Ascending aorta (tissue), 2 donors: ENCODE data around the gene MANEAL. TPM values are rescaled to one million over a fixed set of nuclear protein-coding genes. Genes with fewer than 3 reads are reported as not detected.
A peak's percentile ranks its signal among the peaks of the same experiment; 100 is the strongest.
"Not testable (repeated sequence)": the region's sequence is repeated elsewhere in the genome, so short reads cannot be mapped to it uniquely, and the experiment has no call there.

Experiments
- DNase-seq, 2 donors: peaks; one replicate each; pipeline ENCODE4 v3.0.0-alpha.2; 2019; ENCODE audit warnings: low spot score in 2 of 2
- H3K27ac ChIP-seq, 2 donors: fragments of 200-600 bp; sonication (generic); one replicate each; pipeline ENCODE4 v1.5.1; 2016 to 2017; ENCODE audit warnings: mild to moderate bottlenecking in 1 of 2
- H3K27me3 ChIP-seq: fragments of 200-600 bp; sonication (generic); one replicate; pipeline ENCODE4 v1.5.1; 2017
- H3K36me3 ChIP-seq, 2 donors: fragments of 200-600 bp; sonication (generic); one replicate each; pipeline ENCODE4 v1.5.1; 2016
- H3K4me1 ChIP-seq, 2 donors: fragments of 200-600 bp; sonication (generic); one replicate each; pipeline ENCODE4 v1.5.1; 2016 to 2017; ENCODE audit warnings: mild to moderate bottlenecking in 1 of 2
- H3K4me3 ChIP-seq, 2 donors: fragments of 200-600 bp; sonication (generic); one replicate each; pipeline ENCODE4 v1.5.1; 2016 to 2017; ENCODE audit warnings: mild to moderate bottlenecking in 1 of 2
- H3K9me3 ChIP-seq, 2 donors: fragments of 200-600 bp; sonication (generic); one replicate each; pipeline ENCODE4 v1.5.1; 2016
- intact Hi-C: fragments of 100-400 bp; cut with DNase I; formaldehyde crosslinking; loops from one replicate; pipeline ENCODE4 v1.15.1; 2023
- total RNA-seq: library from RNA; depleted of rRNA; stranded (reverse); fragments of >200 nt; gene quantifications from one replicate; pipeline ENCODE4 v1.1.0, GENCODE V29; 2016
- TF ChIP-seq, protein P1 (sequence below), 3 experiments: fragments of 200-600 bp in 2 of 3; fragments of 450-650 bp in 1 of 3; sonication (generic) in 2 of 3; IDR thresholded peaks; one replicate each; pipeline ENCODE4 v1.5.1; 2016 to 2019; ENCODE audit warnings: antibody characterized with exemption in 3 of 3, mild to moderate bottlenecking in 1 of 3, moderate library complexity in 1 of 3

Gene MANEAL
- total RNA-seq, 1 donor from 2014 or later = 0.43 TPM

DNA sequence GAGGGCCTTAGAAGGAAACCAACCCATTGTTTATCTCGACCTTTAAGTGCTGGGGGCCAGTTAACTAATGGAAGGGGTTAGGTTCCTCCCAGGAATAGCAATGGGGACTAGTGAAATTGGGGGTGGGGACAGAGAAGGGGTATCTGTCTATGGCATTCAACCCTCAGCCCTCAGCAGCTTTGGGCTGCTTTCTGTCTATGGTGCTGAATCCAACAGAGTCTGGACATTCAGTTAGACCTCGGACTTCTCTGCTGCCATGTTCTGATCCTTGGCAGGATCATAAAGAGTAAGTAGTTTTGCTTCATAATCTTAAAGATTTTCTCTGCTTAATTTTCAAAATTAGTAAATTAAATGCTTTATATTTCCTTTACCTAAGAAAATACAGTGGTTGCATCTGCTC is 26.2 kb upstream of the MANEAL start:
- intact Hi-C loops = no loop called here
- no peaks in the 10 kb centered on the region for H3K4me1 ChIP-seq
- H3K4me3 ChIP-seq = no peak overlapping the region
- no peak for DNase-seq
- H3K36me3 ChIP-seq = no peaks in the 10 kb centered on the region
- H3K9me3 ChIP-seq = no peaks in the 10 kb centered on the region
- H3K27ac ChIP-seq = no peak overlapping the region
- peaks cover 15% of the 10 kb centered on the region for H3K27me3 ChIP-seq
- TF ChIP-seq, protein P1, sequence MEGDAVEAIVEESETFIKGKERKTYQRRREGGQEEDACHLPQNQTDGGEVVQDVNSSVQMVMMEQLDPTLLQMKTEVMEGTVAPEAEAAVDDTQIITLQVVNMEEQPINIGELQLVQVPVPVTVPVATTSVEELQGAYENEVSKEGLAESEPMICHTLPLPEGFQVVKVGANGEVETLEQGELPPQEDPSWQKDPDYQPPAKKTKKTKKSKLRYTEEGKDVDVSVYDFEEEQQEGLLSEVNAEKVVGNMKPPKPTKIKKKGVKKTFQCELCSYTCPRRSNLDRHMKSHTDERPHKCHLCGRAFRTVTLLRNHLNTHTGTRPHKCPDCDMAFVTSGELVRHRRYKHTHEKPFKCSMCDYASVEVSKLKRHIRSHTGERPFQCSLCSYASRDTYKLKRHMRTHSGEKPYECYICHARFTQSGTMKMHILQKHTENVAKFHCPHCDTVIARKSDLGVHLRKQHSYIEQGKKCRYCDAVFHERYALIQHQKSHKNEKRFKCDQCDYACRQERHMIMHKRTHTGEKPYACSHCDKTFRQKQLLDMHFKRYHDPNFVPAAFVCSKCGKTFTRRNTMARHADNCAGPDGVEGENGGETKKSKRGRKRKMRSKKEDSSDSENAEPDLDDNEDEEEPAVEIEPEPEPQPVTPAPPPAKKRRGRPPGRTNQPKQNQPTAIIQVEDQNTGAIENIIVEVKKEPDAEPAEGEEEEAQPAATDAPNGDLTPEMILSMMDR (IDR thresholded peaks at IDR 0.05) = no peak

DNA sequence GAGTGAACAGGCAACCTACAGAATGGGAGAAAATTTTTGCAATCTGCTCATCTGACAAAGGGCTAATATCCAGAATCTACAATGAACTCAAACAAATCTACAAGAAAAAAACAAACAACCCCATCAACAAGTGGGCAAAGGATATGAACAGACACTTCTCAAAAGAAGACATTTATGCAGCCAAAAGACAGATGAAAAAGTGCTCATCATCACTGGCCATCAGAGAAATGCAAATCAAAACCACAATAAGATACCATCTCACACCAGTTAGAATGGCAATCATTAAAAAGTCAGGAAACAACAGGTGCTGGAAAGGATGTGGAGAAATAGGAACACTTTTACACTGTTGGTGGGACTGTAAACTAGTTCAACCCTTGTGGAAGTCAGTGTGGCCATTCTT is 22.2 kb upstream of the MANEAL start:
- H3K4me3 ChIP-seq, H3K27ac ChIP-seq, H3K9me3 ChIP-seq, DNase-seq, H3K36me3 ChIP-seq, H3K27me3 ChIP-seq, intact Hi-C loops, H3K4me1 ChIP-seq: not testable (repeated sequence)

DNA sequence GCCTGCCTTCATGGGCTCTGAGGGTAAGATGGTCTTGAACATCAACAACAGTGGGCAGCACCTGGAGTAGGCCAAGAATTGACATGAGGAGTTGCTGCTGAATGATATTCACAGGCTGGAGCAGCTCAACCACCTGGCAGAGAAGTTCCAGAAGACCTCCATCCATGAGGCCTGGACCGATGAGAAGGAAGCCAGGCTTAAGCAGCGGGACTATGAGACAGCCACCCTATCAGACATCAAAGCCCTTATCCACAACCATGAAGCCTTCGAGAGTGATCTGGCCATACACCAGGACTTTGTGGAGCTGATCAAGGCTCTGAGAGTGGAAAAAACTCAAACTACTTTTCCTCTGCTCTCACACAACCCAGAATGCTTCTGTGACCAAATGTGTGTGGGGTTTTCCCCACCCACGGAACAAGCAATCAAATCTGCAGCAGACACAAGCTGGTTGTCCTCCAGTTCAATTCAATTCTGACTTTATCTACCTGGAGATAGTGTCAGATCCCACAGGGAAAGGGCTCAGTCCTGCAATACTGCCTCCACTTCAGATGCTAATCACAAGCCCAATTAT is 16.6 kb upstream of the MANEAL start:
- Histone ChIP-seq H3K27ac (no peak overlapping the region), H3K9me3 (no peaks in the 10 kb centered on the region), H3K27me3 (no peaks in the 10 kb centered on the region), H3K4me3 (no peak overlapping the region), H3K36me3 (no peaks in the 10 kb centered on the region), H3K4me1 (no peaks in the 10 kb centered on the region)
- peak in 1 of 2 donors; percentile 25 for DNase-seq
- intact Hi-C loops = no loop called here
- TF ChIP-seq, protein P1 (IDR thresholded peaks at IDR 0.05) = no peak

DNA sequence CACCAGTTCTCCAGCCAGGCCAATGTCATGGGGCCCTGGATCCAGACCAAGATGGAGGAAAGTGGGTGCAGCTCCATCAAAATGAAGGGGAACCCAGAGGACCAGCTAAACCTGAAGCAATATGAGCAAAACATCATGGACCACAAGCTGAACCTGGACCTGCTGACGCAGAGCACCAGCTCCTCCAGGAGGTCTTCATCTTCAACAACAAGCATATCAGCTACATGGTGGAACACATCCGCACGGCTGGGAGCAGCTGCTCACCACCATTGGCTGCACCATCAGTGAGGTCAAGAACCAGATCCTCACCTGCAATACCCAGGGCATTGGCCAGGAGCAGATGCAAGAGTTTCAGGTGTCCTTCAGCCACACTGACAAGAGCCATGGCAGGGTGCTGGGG is 15.0 kb upstream of the MANEAL start:
- Histone ChIP-seq H3K27ac (no peak overlapping the region), H3K27me3 (no peaks in the 10 kb centered on the region)

DNA sequence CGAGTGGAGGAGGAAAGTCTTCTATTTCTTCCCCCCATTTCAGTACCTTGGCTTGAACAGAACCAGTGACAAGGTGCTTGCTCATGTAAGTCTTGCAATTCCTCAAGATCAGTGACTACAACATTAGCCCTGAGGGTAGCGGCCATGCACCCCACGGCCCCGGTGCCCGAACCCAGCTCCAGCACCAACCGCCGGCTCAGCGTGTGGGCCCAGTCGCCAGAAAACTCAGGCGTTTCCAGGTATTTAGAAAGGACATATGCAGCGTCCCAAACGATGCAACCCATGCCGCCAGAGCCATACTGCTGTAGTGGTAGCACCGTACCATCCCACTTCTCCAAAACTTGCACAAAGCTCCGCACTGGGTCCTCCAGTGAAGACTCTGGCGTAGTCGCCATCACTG is 11.2 kb upstream of the MANEAL start:
- no peak for DNase-seq
- intact Hi-C loops = no loop called here
- H3K27me3 ChIP-seq = no peaks in the 10 kb centered on the region
- H3K36me3 ChIP-seq = no peaks in the 10 kb centered on the region
- TF ChIP-seq, protein P1 (IDR thresholded peaks at IDR 0.05) = no peak
- H3K4me3 ChIP-seq = no peak overlapping the region
- no peaks in the 10 kb centered on the region for H3K9me3 ChIP-seq
- H3K4me1 ChIP-seq = no peaks in the 10 kb centered on the region
- no peak overlapping the region for H3K27ac ChIP-seq

More for the DNA sequence above, 15.0 kb upstream of the MANEAL start:
- H3K4me3 ChIP-seq = no peak overlapping the region
- H3K4me1 ChIP-seq = no peaks in the 10 kb centered on the region
- DNase-seq = no peak
- no peaks in the 10 kb centered on the region for H3K36me3 ChIP-seq
- no peaks in the 10 kb centered on the region for H3K9me3 ChIP-seq
- TF ChIP-seq, protein P1 (IDR thresholded peaks at IDR 0.05) = no peak
- intact Hi-C loops = no loop called here

DNA sequence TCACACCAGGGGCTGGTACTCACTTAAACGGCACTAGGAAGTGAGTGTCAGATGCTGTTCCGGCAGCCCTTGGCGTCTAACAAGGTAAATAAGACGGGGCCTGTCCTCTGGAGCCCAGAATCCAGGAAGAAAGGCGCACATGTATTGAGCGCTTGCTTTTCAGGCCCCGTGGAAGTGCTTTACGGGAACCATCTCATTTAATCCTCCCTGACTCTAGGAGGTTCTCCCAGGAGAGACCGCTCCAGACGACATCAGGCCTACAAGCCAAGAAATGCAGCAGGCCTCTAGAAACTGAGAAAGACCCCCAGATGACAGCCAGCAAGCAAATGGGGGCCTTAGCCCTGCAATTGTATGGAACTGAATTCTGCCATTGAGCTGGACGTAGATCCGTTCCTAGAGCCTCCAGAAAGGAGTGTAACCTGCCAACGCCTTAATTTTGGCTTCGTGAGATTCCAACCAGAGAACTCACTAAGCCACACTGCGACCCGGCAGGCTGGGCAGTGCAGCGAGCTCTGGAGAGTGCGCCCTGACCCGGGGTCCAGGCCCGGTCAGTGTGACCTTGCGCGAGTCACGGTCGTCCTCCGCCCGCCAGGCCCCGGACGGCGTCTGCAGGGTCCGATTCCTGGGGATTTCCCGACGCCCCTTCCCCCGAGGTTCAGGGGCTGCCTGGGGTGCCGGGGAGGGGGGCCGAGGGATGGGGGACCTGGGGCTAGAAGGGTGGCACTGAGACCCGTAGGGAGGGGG is 532 bp upstream of the MANEAL start:
- no peak overlapping the region for H3K27ac ChIP-seq
- H3K36me3 ChIP-seq = no peaks in the 10 kb centered on the region
- no peak for DNase-seq
- H3K9me3 ChIP-seq = no peaks in the 10 kb centered on the region
- TF ChIP-seq, protein P1 (IDR thresholded peaks at IDR 0.05) = no peak
- H3K4me1 ChIP-seq = peaks cover 10 to 14% of the 10 kb centered on the region in 2 donors
- H3K27me3 ChIP-seq = no peaks in the 10 kb centered on the region
- intact Hi-C loops = no loop called here
- H3K4me3 ChIP-seq = peak overlapping the region; percentile 68 to 84
